GM21529 (cell line): Measurements from ENCODE around the gene ASAP3.
A peak's percentile ranks its signal among the peaks of the same experiment; 100 is the strongest.

ENCODE experiments used
- ATAC-seq: cut with Tn5 transposase; IDR thresholded peaks from one replicate; pipeline ENCODE4 v1.9.1; 2021; ENCODE audit not compliant: unreplicated experiment

The ASAP3 gene

DNA sequence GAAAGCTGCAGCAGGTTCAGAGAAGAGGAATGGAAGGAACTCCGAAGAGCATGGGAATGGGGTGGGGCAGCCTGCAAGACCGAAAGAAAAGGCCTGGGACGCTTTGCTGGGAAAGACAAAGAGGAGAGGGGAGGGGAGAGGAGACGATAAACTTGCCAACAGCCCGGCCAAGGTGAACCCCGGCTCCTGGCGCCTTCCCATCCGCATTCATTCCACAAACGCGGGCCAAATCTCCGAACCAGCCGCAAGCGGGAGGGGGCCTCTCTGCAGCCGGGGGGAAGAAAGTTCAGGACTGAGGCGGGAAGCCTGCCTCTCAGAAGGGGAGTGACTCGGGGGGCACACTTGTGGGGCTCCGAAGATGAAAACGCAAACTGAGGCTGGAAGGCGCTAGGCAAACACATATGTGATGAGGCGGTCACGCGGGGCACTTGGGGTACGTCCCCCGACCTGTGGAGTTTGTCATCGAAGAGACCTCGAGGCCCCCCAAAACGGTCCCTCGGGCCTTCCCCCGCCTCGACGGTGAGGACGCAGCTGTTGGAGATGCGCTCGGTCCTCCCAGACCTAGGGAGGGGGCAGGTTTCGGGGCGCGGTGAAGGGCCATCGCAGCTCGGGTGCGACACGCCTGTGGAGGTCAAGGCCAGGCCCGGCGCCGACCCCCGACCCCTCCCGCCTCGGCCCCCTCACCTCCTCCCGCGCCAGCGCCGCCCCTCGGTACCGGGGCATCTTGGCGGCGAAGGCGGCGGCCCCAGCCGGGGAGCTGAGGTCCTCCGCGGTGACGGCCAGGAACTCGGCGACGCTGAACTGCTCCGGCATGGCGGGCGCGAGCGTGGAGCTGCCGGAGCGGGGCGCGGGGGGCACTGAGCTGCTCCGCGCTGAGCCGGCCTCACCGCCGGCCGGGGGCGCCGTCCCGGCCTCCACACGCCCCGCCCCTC is at the start of gene ASAP3:
Gene ASAP3, minus strand, starts transcription at position 859 of the 932 bp plus-strand sequence. Its CDS starts 46 bp downstream, at position 813.
- ATAC-seq, result peak; percentile 40

DNA sequence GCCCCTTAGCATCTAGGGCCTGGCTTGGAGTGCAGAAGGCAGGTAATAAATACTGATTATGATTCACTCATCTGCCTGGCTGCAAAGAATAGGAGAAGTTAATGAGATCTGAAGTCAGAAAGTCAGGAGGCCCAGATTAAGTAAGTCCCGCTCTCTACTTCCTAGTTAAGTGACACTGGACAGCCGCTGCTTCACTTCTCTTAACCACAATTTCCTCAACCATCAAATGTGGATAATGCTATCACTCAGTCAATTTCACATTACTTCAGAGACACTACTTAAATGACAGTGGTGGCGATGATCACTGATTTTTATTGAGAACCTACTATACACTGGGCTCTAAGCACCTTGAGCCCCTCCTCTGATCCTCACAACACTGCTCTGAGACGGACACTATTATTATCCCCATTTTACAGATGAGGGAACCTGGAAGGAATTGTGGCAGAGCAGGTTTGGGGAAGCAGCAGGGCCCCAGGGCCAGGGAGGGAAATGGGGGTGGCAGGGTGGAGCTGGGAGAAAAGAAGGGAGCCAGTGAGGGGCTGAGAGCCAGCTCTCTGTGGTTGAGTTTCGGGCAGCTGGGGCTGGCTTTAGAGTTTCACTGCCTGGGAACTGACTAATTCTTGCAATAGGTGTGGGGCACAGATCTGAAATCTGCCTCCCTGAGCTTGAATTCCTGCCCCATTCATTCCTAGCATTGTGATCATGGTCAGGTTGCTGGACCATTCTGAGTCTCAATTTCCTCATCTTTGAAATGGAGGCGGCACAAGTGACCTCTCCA is 49.5 kb upstream of the ASAP3 start:
- no peak for ATAC-seq

DNA sequence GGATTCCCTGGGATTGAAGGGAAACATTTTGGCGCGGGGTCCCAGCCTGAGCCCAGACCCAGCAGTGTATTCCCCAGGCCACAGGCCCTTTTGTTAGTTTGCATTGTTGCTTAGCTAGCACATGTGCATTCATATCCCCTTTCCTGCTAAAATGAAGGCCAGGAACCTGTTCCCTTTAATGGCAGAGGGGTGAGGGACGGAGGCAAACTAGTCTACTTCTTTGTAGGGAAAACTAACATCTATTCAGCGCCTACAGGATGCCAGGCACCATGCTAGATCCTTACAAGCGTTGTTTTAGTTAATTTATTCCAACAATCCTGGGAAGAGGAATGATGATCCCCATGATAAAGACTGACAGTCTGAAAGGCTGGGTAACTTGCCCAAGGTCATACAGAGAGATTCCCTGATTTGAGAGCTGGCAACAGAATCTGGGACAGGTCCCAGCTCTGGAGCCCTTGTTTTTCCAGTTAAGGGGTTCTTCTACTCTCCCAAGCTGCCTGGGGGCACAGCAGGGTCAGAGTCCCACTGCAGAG is 47.6 kb upstream of the ASAP3 start:
- ATAC-seq, result no peak

DNA sequence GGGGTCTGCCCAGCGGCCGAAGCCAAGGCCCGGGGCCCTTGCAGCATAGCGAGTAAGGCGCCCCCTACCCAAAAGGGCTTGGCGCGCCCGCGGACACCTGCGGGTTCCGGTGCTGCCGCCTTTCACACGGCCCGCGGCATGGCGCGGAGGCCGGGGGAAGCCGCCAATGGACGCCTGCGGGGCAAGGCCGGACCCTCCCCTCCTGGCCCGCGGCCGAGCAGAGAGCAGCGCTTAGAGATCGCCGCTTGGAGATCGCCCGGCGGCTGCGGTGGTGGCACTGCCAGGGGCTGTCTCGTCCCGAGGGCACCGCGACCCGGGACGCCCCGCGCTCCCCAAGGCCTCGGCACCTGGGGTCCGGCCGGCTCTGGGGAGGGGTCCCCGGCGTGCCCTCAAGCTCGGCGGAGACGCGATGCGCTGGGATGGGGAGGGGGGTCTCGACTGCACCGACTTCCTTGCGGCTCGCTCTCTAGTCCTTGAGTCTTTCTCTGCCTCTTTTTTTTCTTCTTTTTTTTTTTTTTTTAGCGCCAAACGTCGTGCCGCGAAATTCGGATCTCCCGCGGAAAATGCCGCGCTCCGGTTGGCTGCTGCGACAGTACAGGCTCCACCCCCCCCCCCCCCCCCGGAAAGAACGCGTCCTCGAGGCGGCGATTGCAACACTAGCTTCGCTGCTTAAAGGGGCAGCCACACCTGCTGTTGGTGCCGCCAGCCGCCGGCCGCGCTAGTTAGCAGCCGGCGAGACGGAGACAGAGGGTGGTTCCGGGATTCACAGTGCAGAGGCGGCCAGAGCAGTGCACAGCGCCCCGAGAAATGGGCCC is 47.0 kb upstream of the ASAP3 start, which contains the start of gene E2F2:
Gene E2F2, minus strand, starts transcription at position 487 of the 815 bp plus-strand sequence. Its CDS starts 440 bp downstream, at position 47.
- peak; percentile 42 for ATAC-seq

DNA sequence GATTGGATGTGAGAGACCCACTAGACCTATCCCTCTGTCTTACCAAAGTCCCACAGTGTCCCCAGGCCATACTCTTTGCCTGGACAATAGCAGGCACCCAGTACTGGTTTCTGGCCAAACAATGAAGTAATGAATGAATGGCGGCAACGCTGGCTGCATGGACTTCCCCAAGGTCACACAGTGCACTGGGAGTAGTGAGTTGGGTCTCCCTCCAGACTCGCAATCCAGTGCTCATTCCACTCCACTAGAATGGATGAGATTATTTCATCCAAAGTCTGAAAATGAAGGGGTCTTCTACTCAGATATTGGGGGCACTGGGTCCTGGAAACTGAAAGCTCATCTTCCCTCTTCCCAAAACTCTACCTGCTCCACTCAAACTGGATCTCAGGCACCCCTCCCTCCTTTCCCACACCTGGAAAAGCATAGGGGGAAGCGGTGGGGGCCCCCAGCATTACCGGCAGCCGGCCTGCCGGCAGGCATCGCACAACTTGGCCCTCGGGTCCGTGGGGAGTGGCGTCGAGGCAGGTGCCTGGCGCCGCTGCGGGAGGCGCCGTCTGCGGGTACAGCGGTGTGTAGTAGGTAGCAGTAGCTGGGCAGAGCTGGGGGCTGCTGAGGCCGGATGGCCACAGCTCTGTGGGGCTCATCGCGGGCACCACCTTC is 46.2 kb upstream of the ASAP3 start:
- ATAC-seq, result no peak

DNA sequence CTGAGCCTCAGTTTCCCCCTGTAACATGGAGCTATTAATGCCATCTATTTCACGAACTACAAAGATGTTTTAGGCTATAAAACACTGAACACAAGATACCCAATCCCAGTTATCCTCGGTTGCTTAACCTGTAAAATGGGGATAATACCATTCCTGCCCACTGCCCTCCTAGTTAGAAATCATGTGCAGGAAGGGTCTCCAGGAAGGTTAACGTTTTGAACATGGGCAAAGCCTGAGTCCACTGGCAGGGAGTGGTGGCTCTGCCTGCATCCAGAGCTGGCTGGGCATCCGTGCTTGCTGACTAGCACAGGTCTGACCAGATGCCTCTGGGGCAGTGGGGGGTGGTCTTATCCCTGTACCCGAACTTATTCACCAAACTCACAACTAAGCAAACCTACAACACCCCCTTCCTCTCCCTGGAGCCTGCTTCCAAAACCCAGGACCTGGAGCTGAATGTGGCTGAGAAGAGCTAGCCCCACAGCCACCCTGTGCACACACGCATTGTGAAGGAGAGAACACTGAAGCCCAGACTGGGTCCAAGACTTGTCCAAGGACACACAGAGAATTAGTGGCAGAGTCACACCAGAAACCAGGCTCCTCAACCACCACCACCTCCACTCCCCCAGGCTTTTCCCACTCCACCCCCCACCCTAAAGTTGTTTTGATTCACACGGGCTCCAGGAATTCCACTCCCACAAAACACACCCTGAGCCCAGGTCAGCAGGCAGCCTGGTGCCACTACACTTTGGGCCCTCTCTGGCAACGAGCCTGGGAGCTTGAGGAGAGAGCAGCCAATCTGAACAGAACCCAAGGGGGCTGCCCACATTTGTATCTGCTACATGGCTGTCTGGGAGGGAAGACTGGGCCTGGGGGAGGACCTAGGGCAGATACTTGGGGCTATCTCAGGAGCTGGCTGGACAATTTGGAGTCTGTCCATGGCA is 45.4 kb upstream of the ASAP3 start:
- no peak for ATAC-seq

DNA sequence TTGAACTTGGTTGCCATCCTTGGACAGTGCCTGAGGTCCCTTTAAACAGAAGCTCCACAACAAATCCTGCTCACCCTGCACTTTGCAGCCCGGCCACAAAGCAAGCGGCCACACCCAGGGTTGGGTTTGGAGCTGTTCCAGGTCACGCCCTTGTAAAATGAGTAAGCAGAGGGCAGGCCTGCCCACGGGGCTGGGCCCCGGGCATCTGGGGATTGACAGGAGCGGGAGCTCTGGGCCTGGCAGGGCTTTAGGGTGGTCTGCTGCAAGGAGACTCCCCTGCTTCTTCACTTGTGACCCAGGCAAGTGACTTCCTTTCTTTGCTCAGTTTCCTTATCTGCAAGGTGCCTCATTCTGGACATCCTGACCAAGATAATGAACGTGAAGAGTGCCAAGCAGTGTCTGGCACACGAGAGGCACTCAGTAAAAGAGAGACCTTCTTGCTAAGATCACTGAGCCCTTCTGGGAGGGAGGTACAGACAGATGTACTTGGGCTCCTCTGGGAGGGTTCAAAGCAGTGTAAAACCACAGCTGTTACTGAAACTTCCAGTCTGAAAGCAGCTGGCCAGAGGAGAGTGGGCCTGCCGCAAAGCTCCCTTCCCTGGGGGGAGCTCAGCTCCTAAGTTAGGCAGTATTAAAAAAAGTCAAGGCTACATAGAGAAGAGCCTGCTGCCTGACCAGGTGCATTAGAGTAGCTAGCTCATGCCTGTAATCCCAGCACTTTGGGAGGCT is 44.4 kb upstream of the ASAP3 start:
- ATAC-seq, result peak; percentile 53

DNA sequence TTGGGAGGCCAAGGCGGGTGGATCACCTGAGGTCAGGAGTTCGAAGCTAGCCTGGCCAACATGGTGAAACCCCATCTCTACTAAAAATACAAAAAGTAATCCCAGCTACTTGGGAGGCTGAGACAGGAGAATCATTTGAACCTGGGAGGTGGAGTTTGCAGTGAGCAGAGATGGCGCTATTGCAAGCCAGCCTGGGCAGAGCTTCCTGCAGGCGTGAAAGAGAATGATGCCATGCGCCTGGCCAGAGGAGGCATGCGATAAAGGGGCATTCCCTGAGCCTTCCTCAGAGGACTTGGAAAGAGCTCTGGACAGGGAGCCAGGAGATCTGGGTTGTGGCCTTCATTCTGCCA is 43.9 kb upstream of the ASAP3 start:
- no peak for ATAC-seq

DNA sequence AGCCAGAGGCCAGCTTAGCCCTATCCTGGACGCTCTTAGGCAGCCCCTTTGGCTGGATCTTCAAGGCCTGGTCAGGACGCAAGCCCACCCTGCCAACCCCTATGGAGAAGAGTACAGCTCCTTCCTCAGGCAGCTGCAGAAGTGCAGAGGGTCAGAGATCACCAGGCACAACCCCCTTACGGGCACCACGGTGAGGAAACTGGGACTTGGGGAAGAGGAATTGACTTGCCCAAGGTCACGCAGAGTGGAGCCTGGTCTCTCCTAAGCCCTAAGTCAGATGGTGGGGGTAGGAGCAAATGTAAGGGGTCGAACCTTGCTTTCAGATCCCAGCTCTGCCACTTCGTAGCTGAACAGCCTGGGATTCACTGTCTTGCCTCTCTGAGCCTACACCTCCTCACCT is 43.4 kb upstream of the ASAP3 start:
- ATAC-seq, result no peak

DNA sequence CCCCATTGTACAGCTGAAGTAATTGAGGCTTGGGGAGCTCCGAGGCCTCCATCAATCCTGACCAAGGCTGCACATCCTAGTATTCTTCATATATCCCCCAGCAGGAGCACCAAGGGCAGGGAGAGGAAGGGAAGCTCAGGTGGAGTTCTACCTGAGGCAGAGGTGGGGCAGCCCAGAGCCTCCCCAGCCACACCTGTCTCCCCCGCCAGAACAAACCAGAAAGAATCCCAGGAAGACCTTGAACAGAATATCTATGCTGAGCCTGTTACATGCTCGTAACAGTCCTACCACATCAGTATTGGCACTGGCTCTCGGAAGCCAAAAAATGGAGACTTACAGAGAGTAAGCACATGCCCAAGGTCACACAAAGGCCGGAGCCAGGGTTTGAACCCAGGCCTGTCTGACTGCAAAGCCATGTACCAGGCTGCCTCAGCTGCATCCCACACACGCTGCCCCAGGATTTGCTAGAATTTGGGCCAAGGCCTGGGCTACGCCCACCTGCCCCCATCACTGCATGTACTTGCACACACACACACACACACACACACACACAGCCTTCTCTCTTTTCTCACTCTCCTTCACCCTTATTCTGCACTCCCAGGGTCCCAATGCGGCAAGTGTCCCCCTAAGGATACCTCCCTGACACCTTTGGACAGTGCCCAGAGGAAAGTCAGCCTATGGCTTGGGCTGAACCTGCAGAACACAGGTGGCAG is 42.5 kb upstream of the ASAP3 start:
- no peak for ATAC-seq

DNA sequence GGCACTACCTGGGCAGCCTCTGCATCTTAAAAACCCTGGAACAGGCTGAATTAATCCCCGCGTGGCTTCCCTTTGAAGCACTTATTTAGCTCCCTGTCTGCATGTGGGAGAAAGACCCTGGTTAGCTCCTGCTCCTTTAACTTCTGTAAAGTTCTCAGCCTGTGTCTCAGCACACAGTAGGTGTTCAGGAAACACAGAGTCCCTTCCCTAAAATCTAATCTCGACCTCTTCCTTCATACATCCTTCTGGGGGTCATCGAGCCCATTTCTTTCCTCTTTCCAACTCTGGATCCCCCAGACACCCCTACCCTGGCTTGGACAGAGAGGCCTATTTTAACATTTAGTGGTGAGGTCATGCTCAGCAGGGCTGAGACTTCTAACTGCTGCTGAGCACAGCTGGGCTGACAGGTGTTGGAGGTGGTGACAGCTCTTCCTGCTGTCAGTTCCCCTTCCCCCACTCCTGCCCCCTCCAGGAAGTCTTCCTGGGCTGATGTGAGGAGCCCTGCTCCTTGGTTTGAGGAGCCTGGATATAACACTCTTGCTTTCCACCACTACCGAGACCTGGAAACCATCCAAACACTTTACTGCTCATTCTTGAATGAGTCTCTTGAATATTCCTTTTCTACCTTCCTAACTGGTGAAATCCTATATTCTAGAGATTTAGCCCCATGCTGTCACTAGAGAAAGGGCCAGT is 41.7 kb upstream of the ASAP3 start:
- ATAC-seq, result no peak

DNA sequence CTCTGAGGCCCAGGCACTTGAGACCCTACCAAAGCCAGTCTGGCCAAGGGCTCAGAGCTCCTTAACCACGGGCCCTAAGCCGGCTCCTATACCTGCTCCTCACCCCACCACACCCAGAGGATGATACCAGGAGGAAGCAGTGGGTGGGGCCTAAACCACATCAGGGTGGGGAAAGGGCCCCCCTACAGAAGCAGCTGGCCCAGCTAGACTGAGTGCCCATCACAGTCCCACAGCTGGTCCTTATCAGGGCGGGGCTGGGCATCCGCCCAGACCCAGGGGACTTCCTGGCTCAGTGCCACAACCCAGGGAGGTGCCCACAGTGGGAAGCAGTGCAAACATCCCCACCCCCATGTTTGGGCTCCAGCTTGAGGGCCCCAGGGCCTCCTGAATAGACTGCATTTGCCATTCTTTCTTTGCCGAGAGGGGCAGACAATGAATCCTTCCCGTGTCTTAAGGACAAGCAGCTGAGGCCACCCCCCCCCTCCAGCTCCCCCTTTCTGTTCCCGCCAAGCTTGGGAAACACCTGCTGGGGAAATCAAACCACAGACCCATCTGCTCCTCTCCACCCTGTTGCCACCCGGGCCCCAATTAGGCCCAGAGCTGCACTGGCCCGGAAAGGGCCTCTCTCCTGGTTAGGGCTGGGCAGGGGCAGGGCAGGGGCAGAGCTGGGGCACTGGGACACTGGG is 40.9 kb upstream of the ASAP3 start:
- ATAC-seq, result no peak

DNA sequence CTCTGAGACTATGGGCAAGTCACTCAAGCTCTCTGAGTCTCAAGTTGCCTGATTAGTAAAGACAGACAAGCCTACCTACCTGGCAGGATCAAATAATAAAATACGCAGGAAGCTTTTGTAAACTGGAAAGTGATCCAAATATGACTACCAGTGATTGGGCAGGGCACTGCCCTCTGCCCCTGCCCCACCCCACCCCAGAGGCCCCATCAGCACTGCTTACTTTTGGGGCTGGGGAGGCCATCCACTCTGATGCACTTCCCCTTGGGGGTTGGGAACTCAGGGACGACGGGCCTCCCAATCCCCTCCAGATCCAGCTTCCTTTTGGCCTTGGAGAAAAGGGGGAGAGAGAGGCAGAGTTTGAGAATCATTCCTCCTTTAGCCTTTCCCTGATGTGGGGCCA is 40.2 kb upstream of the ASAP3 start:
- ATAC-seq, result no peak

DNA sequence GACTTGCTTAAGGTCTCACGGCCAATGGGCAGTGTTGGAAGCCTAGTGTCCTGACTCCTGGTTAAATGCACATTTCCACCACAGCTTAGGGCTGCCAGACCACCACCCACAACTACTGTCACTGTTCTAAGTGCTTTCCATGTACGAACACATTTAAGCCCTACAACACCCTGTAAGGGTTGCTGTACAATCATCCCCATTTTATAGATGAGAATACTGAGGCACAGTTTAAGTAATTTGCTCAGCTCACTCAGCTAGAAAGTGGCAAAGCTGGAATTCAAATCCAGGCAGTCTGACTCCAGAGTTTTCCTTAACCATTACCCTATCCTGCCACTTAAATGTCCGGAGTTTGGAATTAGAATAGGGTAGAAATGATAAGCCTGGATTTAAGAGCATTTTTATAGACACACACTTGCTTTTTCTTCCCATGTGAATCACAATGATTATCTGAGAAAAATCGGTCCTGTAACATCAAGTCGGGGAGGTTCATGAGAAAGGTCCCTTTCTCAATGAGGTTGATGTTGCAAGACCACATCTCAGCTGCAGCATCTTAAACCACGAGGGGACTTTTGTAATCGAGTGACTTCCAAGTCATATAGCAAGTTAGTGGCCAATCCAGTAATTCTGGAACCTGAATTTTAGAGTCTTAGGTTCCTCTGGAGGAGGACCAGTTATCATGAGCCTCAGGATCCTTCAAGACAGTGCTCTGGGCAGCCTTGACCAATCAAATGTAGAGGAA is 38.4 kb upstream of the ASAP3 start:
- ATAC-seq, result no peak

DNA sequence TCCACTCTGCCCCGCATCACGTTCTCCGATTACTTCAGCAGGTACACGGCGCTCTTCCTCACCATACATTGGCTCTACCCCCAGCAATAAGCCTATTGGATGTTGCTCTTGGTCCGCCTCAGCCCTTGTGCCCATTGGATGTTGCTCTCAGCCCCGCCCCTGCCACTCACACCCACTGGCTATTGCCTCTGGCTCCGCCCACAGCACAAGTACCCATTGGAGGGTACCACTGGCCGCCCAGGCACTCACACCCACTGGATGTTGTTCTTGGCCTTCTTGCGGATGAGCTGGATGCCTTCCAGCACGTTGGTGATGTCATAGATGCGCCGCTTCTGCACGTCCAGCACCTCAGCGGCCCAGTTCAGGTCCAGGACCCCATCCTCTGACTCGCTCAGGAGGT is 37.6 kb upstream of the ASAP3 start:
- ATAC-seq, result no peak

DNA sequence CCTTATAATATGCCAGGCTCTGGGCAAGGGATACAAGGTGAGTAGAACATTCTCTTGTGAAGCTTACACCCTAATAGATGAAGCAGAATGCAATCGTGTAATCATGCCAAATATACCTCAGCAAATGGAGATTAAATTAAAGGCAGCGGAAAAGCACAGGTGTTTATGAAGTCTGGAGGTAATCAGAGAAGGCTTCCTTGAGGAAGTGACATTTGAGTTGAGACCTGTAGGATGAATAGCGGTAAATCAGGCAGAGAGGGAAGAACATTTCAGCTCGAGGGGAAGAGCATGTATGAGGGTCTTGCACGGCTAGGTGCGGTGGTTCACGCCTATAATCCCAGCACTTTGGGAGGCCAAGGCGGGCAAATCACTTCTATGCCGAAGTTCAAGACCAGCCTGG is 33.6 kb upstream of the ASAP3 start:
- ATAC-seq, result no peak
